GM19452 (cell line): Measurements from ENCODE around the gene OTOG.

Source experiments
- ATAC-seq: cut with Tn5 transposase; IDR thresholded peaks from one replicate; pipeline ENCODE4 v1.9.1; 2021; ENCODE audit not compliant: unreplicated experiment

The OTOG gene

GRCh38 chr11:17580271-17580670 lies 33.2 kb downstream of the OTOG start:
- no peak for ATAC-seq

- ATAC-seq: no peak
Observed at GRCh38 chr11:17581036-17581731, 34.1 kb downstream of the OTOG start.

GRCh38 chr11:17581732-17582053 lies 34.6 kb downstream of the OTOG start:
- no peak for ATAC-seq

GRCh38 chr11:17585911-17586695 lies 39.0 kb downstream of the OTOG start:
- no peak for ATAC-seq

GRCh38 chr11:17588166-17588565 lies 41.1 kb downstream of the OTOG start:
- no peak for ATAC-seq

- no peak for ATAC-seq
Observed at GRCh38 chr11:17588721-17589120, 41.7 kb downstream of the OTOG start.

GRCh38 chr11:17590463-17590862 lies 43.4 kb downstream of the OTOG start:
- ATAC-seq: no peak

GRCh38 chr11:17591293-17591692 lies 44.2 kb downstream of the OTOG start:
- ATAC-seq: no peak

GRCh38 chr11:17593466-17594245 lies 46.6 kb downstream of the OTOG start:
- no peak for ATAC-seq

- no peak for ATAC-seq
Observed at GRCh38 chr11:17594686-17595192, 47.7 kb downstream of the OTOG start.

GRCh38 chr11:17595526-17596309 lies 48.7 kb downstream of the OTOG start:
- no peak for ATAC-seq

- ATAC-seq: no peak
Observed at GRCh38 chr11:17596310-17596669, 49.2 kb downstream of the OTOG start.

- ATAC-seq: no peak
Observed at GRCh38 chr11:17596711-17597110, 49.7 kb downstream of the OTOG start.

GRCh38 chr11:17597770-17598169 lies 50.7 kb downstream of the OTOG start:
- ATAC-seq: no peak

GRCh38 chr11:17598700-17599459 lies 51.8 kb downstream of the OTOG start:
- ATAC-seq: peak; percentile 94

GRCh38 chr11:17599460-17599925 lies 52.4 kb downstream of the OTOG start:
- no peak for ATAC-seq

- ATAC-seq: no peak
Observed at GRCh38 chr11:17600316-17601255, 53.5 kb downstream of the OTOG start.

GRCh38 chr11:17601256-17601671 lies 54.2 kb downstream of the OTOG start:
- ATAC-seq: no peak

GRCh38 chr11:17601676-17602075 lies 54.6 kb downstream of the OTOG start:
- ATAC-seq: no peak
